ENCODE measurements around the gene FAM53A. TPM values are rescaled to one million over a fixed set of nuclear protein-coding genes. Genes with fewer than 3 reads are reported as not detected.

The FAM53A gene
- total and polyA plus RNA-seq, 2 of the 4 experiments (the other 2 are of a cell fraction) = 2.0 to 3.1 TPM

- CTCF ChIA-PET = no interaction called here
- intact Hi-C loops (cut with micrococcal nuclease) = no loop called here
- Histone ChIP-seq H3K4me1 (ENCODE audit: control insufficient read depth, insufficient read depth, low read length) (no peaks in the 10 kb centered on the region), H3K14ac (replicated peaks; ENCODE audit: low read depth, low read length) (no peak overlapping the region), H3K4me2 (ENCODE audit: low read depth, low read length) (no peak overlapping the region), H3K56ac (ENCODE audit: extremely low read depth, insufficient read depth, low read length) (no peak overlapping the region), H3K4ac (ENCODE audit: low read depth, low read length) (no peak overlapping the region), H2AK9ac (replicated peaks; ENCODE audit: low read depth, low read length, poor library complexity) (no peak overlapping the region), H4K20me1 (ENCODE audit: insufficient read depth, low read length) (no peaks in the 10 kb centered on the region; the same call in none of the 2 replicates), H2BK15ac (ENCODE audit: low read depth, low read length) (no peak overlapping the region), H3K4me3 (ENCODE audit: insufficient read depth, low read depth, low read length) (no peak overlapping the region), H4K5ac (ENCODE audit: low read depth, low read length) (no peak overlapping the region), H3K79me1 (ENCODE audit: low read depth in 1 of 2, low read length in 2 of 2) (no peaks in the 10 kb centered on the region), H2BK120ac (ENCODE audit: low read depth, low read length) (no peak overlapping the region), H2AK5ac (ENCODE audit: low read depth, low read length) (no peak overlapping the region), H2AFZ (replicated peaks; ENCODE audit: low read length, poor library complexity) (no peak overlapping the region), H3K9ac (ENCODE audit: low read depth, low read length) (no peak overlapping the region), H3K9me3 (ENCODE audit: control insufficient read depth, insufficient read depth, low read length) (no peaks in the 10 kb centered on the region), H4K8ac (ENCODE audit: low read depth in 2 of 2, low read length in 2 of 2) (no peak overlapping the region), H2BK5ac (ENCODE audit: low read depth, low read length, poor library complexity, severe bottlenecking) (no peak overlapping the region), H3K27ac (ENCODE audit: insufficient read depth, low read length) (no peak overlapping the region), H4K91ac (ENCODE audit: insufficient read depth, low read depth, low read length) (no peak overlapping the region), H3K18ac (ENCODE audit: low read depth, low read length) (no peak overlapping the region), H3K36me3 (ENCODE audit: control insufficient read depth, insufficient read depth, low read length) (no peaks in the 10 kb centered on the region), H3K27me3 (ENCODE audit: control insufficient read depth, insufficient read depth, low read length) (peaks cover 3% of the 10 kb centered on the region; the same call in 1 of the 2 replicates), H3K9me1 (ENCODE audit: insufficient read depth, low read length) (no peaks in the 10 kb centered on the region; the same call in 1 of the 2 replicates), H2BK20ac (ENCODE audit: low read depth, low read length) (no peak overlapping the region), H3K23ac (ENCODE audit: low read depth, low read length) (no peak overlapping the region)
- 78% methylated on average over 14 of the region's 29 CpGs; no CpG with 5 or more reads in 1 of the 2 experiments for WGBS, 2 experiments (ENCODE audit: extremely low coverage in 2 of 2, insufficient read length in 1 of 2)
- no TSS peak for BruUV-seq (replicated peaks)
- POLR2A ChIA-PET (ENCODE audit: unreplicated experiment) = no interaction called here
- dilution Hi-C loops (cut with HindIII; ENCODE audit: low sequenced_read_pairs, unreplicated experiment) = no loop called here
- no peak for DNase-seq
- in situ Hi-C loops (cut with MboI; ENCODE audit: low sequenced_read_pairs) = no loop called here
- ATAC-seq (ENCODE audit: low read depth) = no peak
- no peak for TF ChIP-seq RAD21 (IDR thresholded peaks at IDR 0.05; ENCODE audit: low read length)
- TF ChIP-seq NFE2L2 (IDR thresholded peaks at IDR 0.05; ENCODE audit: low read depth, low read length) = no peak
- TF ChIP-seq POLR2A (IDR thresholded peaks at IDR 0.05; ENCODE audit: low read depth, low read length) = no peak
- no peak for TF ChIP-seq MXI1 (IDR thresholded peaks at IDR 0.05; ENCODE audit: borderline replicate concordance, low read depth, low read length)
- TF ChIP-seq, protein P1, sequence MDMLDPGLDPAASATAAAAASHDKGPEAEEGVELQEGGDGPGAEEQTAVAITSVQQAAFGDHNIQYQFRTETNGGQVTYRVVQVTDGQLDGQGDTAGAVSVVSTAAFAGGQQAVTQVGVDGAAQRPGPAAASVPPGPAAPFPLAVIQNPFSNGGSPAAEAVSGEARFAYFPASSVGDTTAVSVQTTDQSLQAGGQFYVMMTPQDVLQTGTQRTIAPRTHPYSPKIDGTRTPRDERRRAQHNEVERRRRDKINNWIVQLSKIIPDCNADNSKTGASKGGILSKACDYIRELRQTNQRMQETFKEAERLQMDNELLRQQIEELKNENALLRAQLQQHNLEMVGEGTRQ (IDR thresholded peaks at IDR 0.05; ENCODE audit: low read depth, low read length) = no peak
- no peak for TF ChIP-seq CHD1 (IDR thresholded peaks at IDR 0.05; ENCODE audit: low read depth, low read length)
- TF ChIP-seq ELK1 (IDR thresholded peaks at IDR 0.05; ENCODE audit: borderline replicate concordance, low read depth, low read length) = no peak
- no peak for TF ChIP-seq RFX5 (IDR thresholded peaks at IDR 0.05; ENCODE audit: low read depth, low read length)
- TF ChIP-seq BHLHE40 (IDR thresholded peaks at IDR 0.05; ENCODE audit: low read depth, low read length) = no peak
- TF ChIP-seq MAFK (IDR thresholded peaks at IDR 0.05; ENCODE audit: low read depth, low read length) = no peak
- TF ChIP-seq SMC3 (IDR thresholded peaks at IDR 0.05; ENCODE audit: low read depth, low read length) = no peak
- no peak for TF ChIP-seq RCOR1 (IDR thresholded peaks at IDR 0.05; ENCODE audit: insufficient replicate concordance, low read length)
- no peak for TF ChIP-seq FOS (IDR thresholded peaks at IDR 0.05; ENCODE audit: low read depth, low read length)
- TF ChIP-seq CTCF (conservative IDR thresholded peaks at IDR 0.05; ENCODE audit: low read depth, low read length) = no peak
- no peak for TF ChIP-seq MAZ (IDR thresholded peaks at IDR 0.05; ENCODE audit: borderline replicate concordance, low read depth, low read length)
Observed at GRCh38 chr4:1612278-1613098, 71.6 kb downstream of the FAM53A start.
